ENCODE measurements around the gene SUGT1. TPM values are rescaled to one million over a fixed set of nuclear protein-coding genes. Genes with fewer than 3 reads are reported as not detected.

SUGT1 gene
- total RNA-seq, 1 donor from 2014 or later, result 38.6 TPM

DNA sequence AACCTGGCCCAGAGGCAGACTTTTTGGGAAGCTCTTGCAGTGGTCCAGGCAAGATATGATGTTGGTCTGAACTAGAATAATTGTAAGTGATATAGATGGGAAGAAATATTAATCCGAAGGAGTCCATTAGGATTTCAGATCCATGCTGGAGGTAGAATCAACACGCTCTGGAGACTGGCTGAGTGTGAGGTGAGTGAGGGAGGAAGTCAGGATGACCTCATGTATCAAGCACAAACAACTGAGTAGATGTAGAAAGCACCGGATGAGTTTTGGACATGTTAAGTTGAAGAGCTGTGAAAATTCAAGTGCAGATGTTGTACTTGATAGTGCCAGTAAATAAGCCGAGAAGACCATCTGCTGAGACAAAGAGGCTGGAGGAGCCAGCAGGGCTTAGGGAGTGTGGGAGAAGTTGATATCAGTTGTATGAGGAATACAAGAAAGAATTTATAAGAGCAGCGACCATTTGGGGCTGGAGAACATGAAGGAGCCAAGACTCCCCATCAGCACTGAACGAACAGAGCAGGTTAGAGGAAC lies 92.3 kb downstream of the SUGT1 start:
- H3K9me3 Mint-ChIP-seq, result peaks cover 5% of the 10 kb centered on the region
- no peaks in the 10 kb centered on the region for H3K36me3 Mint-ChIP-seq (ENCODE audit: low read depth)
- H3K27ac Mint-ChIP-seq, result no peak overlapping the region
- no peak for TF ChIP-seq CTCF (IDR thresholded peaks at IDR 0.05)
- no peak overlapping the region for H3K4me3 Mint-ChIP-seq
- no peaks in the 10 kb centered on the region for H3K4me1 Mint-ChIP-seq
- ChIA-PET CTCF (no interaction called here), POLR2A (no interaction called here)
- intact Hi-C loops (cut with micrococcal nuclease), result no loop called here
- H3K27me3 Mint-ChIP-seq, result peaks cover 36% of the 10 kb centered on the region
- DNase-seq (no peak), ATAC-seq (ENCODE audit: low read depth) (no peak)

GRCh38 chr13:52746141-52746540 lies 93.5 kb downstream of the SUGT1 start:
- DNase-seq (no peak), ATAC-seq (ENCODE audit: low read depth) (no peak)
- Mint-ChIP-seq H3K36me3 (ENCODE audit: low read depth) (no peaks in the 10 kb centered on the region), H3K27me3 (peaks cover 26% of the 10 kb centered on the region), H3K4me1 (no peaks in the 10 kb centered on the region), H3K9me3 (peaks cover 5% of the 10 kb centered on the region), H3K4me3 (no peak overlapping the region), H3K27ac (no peak overlapping the region)
- TF ChIP-seq CTCF (IDR thresholded peaks at IDR 0.05), result no peak
- ChIA-PET CTCF (no interaction called here), POLR2A (no interaction called here)
- intact Hi-C loops (cut with micrococcal nuclease), result no loop called here

DNA sequence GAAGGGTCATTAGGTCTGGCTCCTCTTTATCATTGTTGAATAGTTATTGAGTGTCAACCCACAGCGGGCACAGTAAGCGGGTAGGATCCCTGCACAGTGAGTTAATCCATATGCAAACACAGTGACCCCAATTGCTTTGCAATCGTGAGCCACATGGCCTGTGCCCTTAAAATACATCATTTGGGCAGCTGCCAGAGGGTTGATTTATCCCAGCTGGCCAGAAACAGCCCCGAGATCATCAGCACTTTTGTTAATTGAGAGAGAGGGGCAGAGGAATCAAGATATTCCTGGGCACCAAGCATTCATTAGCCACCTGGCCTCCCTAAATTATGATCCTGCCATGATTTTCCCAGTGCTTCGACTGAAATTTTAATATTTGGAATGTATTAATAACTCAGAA lies 96.8 kb downstream of the SUGT1 start:
- CTCF ChIA-PET, result no interaction called here
- no peak for DNase-seq
- no peaks in the 10 kb centered on the region for H3K9me3 Mint-ChIP-seq
- H3K4me1 Mint-ChIP-seq, result no peaks in the 10 kb centered on the region
- no peaks in the 10 kb centered on the region for H3K36me3 Mint-ChIP-seq (ENCODE audit: low read depth)
- peaks cover 8% of the 10 kb centered on the region for H3K27me3 Mint-ChIP-seq
- no peak overlapping the region for H3K4me3 Mint-ChIP-seq
- no peak overlapping the region for H3K27ac Mint-ChIP-seq
- ATAC-seq (ENCODE audit: low read depth), result no peak
- POLR2A ChIA-PET, result no interaction called here
- intact Hi-C loops (cut with micrococcal nuclease), result no loop called here
- TF ChIP-seq CTCF (IDR thresholded peaks at IDR 0.05), result no peak

Other genes with a start within 250 kb of the SUGT1 start
- gene THSD1, start 246.7 kb upstream of the SUGT1 start, total RNA-seq, result 0.31 and 0.46 TPM in 2 replicates
- 51.8 and 60.6 TPM in 2 replicates for gene VPS36, start 202.2 kb upstream of the SUGT1 start, total RNA-seq
- gene CKAP2, start 197.4 kb upstream of the SUGT1 start, total RNA-seq, result 11.8 and 13.8 TPM in 2 replicates
- gene HNRNPA1L2, start 10.4 kb upstream of the SUGT1 start, total RNA-seq, result 13.1 and 16.2 TPM in 2 replicates
- gene CNMD, start 87.0 kb downstream of the SUGT1 start, total RNA-seq, result not detected in 2 replicates
- gene PCDH8, start 195.8 kb downstream of the SUGT1 start, total RNA-seq, result not detected in 2 replicates

Data from activated B cell treated with CpG ODN at 0.5 μM for 24 hours (primary cell).